ENCODE measurements around the gene CEP350. TPM values are rescaled to one million over a fixed set of nuclear protein-coding genes. Genes with fewer than 3 reads are reported as not detected.
A peak's percentile ranks its signal among the peaks of the same experiment; 100 is the strongest.

CEP350 gene
- total and polyA plus RNA-seq, 2 of the 13 experiments (the other 11 are each of a cell fraction or from before 2014, with no cell fraction given) = 7.6 to 35.9 TPM

- TF ChIP-seq PATZ1 (CRISPR knock-in tag; IDR thresholded peaks at IDR 0.05) = no peak
- no peak for TF ChIP-seq GFI1 (CRISPR knock-in tag; IDR thresholded peaks at IDR 0.05; ENCODE audit: borderline replicate concordance)
- TF ChIP-seq, protein P1, sequence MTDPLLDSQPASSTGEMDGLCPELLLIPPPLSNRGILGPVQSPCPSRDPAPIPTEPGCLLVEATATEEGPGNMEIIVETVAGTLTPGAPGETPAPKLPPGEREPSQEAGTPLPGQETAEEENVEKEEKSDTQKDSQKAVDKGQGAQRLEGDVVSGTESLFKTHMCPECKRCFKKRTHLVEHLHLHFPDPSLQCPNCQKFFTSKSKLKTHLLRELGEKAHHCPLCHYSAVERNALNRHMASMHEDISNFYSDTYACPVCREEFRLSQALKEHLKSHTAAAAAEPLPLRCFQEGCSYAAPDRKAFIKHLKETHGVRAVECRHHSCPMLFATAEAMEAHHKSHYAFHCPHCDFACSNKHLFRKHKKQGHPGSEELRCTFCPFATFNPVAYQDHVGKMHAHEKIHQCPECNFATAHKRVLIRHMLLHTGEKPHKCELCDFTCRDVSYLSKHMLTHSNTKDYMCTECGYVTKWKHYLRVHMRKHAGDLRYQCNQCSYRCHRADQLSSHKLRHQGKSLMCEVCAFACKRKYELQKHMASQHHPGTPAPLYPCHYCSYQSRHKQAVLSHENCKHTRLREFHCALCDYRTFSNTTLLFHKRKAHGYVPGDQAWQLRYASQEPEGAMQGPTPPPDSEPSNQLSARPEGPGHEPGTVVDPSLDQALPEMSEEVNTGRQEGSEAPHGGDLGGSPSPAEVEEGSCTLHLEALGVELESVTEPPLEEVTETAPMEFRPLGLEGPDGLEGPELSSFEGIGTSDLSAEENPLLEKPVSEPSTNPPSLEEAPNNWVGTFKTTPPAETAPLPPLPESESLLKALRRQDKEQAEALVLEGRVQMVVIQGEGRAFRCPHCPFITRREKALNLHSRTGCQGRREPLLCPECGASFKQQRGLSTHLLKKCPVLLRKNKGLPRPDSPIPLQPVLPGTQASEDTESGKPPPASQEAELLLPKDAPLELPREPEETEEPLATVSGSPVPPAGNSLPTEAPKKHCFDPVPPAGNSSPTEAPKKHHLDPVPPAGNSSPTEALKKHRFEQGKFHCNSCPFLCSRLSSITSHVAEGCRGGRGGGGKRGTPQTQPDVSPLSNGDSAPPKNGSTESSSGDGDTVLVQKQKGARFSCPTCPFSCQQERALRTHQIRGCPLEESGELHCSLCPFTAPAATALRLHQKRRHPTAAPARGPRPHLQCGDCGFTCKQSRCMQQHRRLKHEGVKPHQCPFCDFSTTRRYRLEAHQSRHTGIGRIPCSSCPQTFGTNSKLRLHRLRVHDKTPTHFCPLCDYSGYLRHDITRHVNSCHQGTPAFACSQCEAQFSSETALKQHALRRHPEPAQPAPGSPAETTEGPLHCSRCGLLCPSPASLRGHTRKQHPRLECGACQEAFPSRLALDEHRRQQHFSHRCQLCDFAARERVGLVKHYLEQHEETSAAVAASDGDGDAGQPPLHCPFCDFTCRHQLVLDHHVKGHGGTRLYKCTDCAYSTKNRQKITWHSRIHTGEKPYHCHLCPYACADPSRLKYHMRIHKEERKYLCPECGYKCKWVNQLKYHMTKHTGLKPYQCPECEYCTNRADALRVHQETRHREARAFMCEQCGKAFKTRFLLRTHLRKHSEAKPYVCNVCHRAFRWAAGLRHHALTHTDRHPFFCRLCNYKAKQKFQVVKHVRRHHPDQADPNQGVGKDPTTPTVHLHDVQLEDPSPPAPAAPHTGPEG (CRISPR knock-in tag; IDR thresholded peaks at IDR 0.05) = no peak
- no peak for TF ChIP-seq STAT5B (CRISPR knock-in tag; IDR thresholded peaks at IDR 0.05)
- TF ChIP-seq ZNF431 (CRISPR knock-in tag; IDR thresholded peaks at IDR 0.05; ENCODE audit: borderline replicate concordance, low read depth) = no peak
- peak; percentile 28; the same call in 1 of the 2 replicates for TF ChIP-seq HNF4G (IDR thresholded peaks at IDR 0.05; ENCODE audit: borderline replicate concordance, low read depth, low read length)
- TF ChIP-seq HNF4G (CRISPR knock-in tag; IDR thresholded peaks at IDR 0.05; ENCODE audit: borderline replicate concordance, low read depth) = no peak
- no peak for TF ChIP-seq ZNF232 (CRISPR knock-in tag; IDR thresholded peaks at IDR 0.05; ENCODE audit: borderline replicate concordance)
- TF ChIP-seq ZNF136 (CRISPR knock-in tag; IDR thresholded peaks at IDR 0.05; ENCODE audit: low read depth) = no peak
- no peak for TF ChIP-seq CENPT (CRISPR knock-in tag; IDR thresholded peaks at IDR 0.05; ENCODE audit: low read depth)
- no peak for TF ChIP-seq RBFOX2 (IDR thresholded peaks at IDR 0.05; ENCODE audit: low read depth, low read length)
- TF ChIP-seq ELK4 (CRISPR knock-in tag; IDR thresholded peaks at IDR 0.05; ENCODE audit: borderline replicate concordance) = no peak
- no peak for TF ChIP-seq ZNF3 (CRISPR knock-in tag; IDR thresholded peaks at IDR 0.05)
- TF ChIP-seq CREBL2 (CRISPR knock-in tag; IDR thresholded peaks at IDR 0.05; ENCODE audit: borderline replicate concordance) = no peak
- TF ChIP-seq ZNF761 (CRISPR knock-in tag; conservative IDR thresholded peaks at IDR 0.05) = no peak
- TF ChIP-seq ZNF367 (CRISPR knock-in tag; IDR thresholded peaks at IDR 0.05; ENCODE audit: borderline replicate concordance) = no peak
- no peak for TF ChIP-seq FOSL2 (CRISPR knock-in tag; IDR thresholded peaks at IDR 0.05)
- TF ChIP-seq TEAD2 (CRISPR knock-in tag; IDR thresholded peaks at IDR 0.05) = no peak
- no peak for TF ChIP-seq TFDP1 (CRISPR knock-in tag; IDR thresholded peaks at IDR 0.05; ENCODE audit: borderline replicate concordance)
- TF ChIP-seq ETV5 (CRISPR knock-in tag; IDR thresholded peaks at IDR 0.05; ENCODE audit: borderline replicate concordance) = no peak
- no peak for TF ChIP-seq ZNF337 (CRISPR knock-in tag; IDR thresholded peaks at IDR 0.05; ENCODE audit: borderline replicate concordance, low read depth)
These were observed 178.6 kb downstream of the CEP350 start (continued) for GRCh38 chr1:180133193-180133592.
